GM19324 (cell line): ENCODE results near the gene DNAJB8.

ENCODE experiments used
- ATAC-seq: cut with Tn5 transposase; IDR thresholded peaks from one replicate; pipeline ENCODE4 v1.9.1; 2021; ENCODE audit warnings: mild to moderate bottlenecking, moderate library complexity; ENCODE audit not compliant: unreplicated experiment, low FRiP score

Gene DNAJB8

DNA sequence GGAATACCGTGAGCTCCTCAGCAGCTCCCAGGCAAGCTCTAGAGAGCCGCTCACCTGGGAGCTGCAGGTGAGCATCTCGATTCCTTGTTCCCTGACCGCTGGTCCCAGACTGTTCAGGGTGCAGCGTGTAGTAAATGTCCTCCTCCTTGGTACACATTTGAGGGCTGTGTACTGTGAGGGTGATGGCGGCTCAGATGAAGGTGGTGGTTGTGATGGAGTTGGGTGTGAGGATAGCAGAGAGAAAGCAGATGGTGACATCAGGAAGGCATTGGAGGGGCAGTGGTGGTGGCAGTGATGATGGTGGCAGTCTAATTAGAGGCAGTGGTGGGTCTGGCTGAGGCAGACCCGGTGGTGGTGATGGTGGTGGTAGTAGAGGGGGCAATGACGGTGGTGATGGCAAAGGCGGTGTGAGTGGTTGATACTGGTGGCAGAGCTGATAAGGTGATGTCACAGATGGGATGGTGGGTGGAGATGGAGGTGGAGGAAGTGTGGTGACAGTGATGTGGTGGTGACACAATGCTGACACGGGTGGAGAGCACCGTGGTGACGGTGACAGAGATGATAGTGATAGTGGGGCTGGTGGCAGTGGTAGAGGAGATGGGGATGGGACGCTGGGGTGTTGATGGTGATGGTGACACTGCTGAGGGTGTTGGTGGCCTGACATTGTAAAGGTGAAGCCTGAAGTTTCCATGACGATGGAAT, at the start of gene DNAJB8:
DNAJB8 (minus strand) TSS at position 51 of the 702 bp plus-strand sequence. CDS start 3,645 bp downstream, outside the sequence.
- no peak for ATAC-seq

DNA sequence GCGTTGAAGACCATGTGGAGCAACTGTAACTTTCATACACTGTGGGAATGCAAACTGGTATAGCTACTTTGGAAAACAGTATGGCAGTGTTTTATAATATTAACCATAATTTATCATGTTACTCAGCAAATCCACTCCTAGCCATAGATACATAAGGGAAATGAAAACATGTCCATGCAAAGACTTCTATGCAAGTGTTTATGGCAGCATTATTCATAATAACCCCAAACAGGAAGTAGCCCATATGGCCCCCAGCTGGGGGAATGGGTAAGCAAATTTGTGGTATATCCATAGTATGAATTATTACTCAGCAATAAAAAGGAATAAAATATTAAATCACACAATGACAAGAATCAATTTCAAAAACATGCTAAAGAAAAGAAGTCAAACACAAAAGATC, 49.3 kb upstream of the DNAJB8 start:
- no peak for ATAC-seq

DNA sequence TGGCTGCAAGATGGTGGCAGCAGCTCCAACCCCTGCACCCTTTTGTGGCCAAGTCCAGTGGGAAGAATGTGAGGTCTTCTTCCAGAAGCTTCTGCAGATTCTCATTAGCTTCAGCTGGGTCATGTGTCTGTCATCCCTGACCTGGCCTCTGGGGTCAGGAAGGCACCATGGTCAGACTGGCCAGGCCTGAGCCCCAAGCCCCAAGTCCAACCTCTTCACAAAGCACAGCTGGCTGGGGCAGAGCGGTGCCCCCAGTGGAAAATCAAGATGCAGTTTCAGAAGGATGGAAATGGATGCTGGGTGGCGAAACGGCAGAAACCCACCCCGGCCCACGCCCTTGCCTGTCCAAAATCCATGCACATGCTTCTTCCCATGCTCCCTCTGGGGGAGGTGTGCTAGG, 42.2 kb upstream of the DNAJB8 start:
- ATAC-seq, result no peak

DNA sequence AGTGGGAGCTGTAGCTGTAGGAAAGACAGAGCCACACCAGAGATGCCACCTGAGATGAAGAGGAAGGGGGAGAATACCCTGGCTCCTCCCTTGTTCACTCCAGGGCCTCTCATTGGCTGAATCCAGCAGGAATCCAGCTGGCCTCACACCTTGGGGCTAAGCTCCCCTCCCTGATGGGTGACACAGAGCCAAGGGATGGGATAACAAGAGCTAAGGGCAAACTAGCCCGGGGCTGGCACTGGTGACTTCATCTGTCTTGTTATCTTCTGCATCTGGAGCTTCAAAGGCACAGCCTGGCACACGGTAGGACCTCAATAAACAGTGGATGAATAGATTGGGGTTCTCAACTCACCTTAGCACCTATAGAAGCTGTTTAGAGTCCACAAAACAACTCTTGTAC, 40.1 kb upstream of the DNAJB8 start:
- ATAC-seq, result no peak

DNA sequence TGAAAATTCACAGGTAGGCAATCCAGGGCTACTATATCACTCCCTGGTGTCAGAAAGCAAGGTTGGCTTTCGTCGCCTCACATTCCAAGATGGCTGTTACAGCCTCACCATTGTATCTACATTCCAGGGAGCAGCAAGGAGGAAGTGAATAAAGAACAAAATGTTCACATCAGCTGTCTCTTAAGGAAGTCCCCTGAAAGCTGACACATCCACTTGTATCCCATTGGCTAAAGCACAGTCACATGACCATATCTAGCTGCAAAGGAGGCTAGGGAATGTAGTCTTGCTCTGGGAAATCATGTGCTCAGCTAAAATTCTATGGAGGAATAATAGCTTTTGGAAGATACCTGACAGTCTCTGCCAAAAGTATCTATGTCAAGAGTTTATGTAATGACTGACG, 39.1 kb upstream of the DNAJB8 start:
- ATAC-seq, result no peak

DNA sequence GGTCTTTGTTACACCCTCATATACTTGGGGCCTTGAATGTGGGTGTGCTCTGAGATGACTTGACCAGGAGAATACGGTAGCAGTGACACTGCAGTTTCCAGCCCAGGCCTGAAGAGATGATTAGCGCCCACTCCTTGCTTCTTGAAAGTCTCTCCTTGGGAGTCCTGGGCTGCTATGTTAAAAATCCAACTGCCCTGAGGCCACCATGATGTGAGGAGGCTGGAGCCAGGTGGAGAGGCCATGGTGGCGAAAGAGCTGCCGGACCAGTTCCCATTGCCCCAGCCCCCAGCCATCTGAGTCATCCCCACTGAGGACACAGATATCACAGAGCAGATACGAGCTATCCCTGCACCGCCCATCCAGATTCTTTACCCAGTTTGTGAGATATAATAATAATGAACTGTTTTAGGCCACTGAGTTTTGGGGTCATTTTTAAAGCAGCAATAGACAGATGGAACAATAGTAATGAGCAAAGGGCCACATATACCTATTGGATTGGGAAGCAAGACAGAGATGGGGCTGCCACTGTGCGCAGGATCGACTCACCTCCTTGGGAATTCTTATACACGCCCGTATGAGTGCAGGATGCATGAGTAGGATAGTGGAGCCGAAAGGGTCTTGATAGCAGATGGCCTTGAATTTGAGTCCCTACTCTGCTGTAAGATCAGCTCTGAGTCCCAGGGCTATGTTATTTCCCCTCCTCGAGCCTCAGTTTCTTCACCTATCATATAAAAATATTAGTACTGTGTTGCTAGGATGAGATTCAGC, 38.5 kb upstream of the DNAJB8 start:
- no peak for ATAC-seq

DNA sequence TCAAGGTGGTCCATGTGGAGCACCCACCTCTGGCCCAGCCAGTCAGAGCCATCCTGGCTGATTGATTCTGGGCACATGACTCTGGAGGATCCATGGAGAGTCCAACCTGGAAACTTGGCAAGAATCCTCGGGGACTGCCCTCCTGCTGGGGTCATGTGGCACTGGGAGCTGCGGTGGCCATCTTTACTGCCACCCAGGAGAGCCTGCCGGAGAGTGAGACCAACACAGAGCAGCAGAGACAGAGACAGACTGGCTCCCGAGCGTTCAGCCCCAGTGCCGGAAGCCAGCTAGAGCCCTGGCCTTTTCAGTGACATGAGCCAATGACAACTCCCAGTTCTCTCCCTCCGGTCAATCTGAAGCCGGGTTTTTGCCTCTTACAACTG, 37.8 kb upstream of the DNAJB8 start:
- ATAC-seq, result no peak

DNA sequence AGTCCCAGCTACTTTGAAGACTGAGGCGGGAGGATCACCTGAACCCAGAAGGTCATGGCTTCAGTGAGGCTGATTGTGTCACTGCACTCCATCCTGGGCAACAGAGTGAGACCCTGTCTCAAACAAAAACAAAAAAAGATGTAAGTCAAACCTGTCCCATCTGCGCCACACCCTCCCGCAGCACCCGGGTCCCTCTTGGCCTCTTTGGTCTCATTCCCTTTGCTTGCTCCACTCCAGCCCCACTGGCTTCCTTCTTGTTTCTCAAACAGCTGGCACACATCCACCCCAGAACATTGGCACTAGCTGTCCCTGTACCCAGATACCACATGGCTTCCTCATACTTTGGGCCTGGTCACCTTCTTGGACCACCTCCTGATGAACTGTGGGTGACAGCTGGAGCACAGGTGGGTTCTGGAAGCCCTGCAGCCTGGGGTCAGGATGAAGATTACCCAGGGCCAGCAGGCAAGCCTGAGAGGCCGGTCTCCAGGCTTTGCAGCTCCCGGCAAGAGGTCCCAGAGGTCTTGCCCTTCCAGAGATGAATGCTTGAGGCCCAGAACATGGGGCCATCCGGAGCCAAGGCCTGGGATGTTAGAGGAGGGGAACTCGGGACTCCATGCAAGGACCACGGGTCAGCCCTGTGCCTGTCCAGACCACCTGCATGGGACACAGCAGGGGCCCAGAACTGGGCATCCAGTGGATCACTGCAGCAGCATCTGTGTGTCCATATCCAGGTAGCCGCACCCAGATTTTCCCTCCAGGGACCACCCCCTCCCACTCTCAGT, 37.3 kb upstream of the DNAJB8 start:
- ATAC-seq, result no peak

DNA sequence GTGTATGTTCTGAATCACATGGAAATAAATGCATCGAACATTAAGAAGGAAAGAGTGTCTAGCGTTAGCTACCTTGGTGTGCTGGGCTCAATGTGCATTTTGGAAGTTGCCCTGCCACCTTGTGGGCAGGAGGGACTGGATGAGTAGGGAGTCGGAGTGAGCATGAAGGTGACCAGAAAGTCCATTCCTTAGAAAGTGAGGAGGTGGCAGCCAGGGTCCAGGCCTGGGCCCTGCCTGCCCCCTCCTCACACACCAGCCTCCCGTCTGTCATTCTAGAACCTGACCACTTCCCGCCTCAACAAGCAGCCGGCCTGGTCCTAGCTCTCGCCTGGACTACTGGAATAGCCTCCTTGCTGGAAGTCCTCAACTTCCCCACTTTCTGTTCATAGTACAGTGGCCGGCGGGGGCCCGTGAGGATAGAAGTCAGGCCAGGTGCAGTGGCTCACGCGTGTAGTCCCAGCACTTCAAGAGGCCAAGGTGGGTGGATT, 36.5 kb upstream of the DNAJB8 start:
- ATAC-seq, result no peak

DNA sequence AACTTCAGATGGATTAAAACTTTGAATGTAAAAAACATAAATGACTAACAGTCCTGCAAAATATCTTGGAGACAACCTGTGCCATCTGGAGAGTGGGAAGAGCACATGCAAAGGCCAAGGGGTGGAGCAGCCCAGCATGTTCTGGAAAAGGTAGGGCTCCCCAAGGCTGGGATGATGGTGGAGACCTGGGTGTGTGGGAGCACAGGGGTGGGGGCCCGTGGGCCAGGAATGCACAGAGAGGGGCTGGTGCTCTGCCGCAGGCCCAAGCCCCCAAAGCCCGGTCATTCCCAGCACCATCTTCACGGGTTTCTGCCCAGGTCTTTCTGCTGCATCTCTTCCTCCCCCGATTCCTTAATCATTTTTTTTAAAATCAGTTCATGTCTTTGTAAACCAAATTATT, 36.0 kb upstream of the DNAJB8 start:
- ATAC-seq, result no peak

DNA sequence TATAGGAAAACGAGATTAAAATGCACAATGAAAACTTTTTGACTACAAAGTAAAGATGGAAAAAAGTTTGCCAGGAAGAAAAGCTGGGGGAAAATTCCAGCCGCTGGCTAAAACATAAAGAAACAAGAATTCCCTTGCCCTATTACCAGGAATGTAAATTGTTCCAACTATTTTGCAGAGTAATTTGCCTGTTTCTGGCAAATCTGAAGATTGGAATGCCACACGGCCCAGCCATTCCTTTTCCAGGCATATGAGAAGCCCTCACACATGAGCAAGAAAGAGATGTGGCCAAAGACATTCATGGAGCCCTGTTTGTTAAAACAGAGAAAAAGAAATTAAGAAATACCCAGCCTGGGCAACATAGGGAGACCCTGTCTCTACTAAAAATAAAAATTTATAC, 34.7 kb upstream of the DNAJB8 start:
- ATAC-seq, result no peak

DNA sequence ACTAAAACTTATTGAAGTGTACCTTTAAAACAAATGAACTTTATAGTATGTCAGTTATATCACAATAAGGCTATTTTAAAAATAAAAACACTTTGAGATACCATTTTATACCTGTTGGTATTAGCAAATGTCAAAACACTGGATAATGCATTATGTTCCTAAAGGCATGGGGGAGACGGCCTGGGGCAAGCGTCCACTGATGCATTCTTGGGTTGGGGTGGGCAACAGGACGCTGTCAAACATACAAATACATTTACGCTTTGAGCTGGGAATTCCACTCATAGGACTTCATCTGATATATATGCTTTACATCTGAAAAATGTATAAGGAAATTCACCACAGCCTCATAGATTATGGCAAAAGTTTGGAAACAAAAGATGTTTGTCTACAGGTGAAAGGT, 33.9 kb upstream of the DNAJB8 start:
- ATAC-seq, result no peak

DNA sequence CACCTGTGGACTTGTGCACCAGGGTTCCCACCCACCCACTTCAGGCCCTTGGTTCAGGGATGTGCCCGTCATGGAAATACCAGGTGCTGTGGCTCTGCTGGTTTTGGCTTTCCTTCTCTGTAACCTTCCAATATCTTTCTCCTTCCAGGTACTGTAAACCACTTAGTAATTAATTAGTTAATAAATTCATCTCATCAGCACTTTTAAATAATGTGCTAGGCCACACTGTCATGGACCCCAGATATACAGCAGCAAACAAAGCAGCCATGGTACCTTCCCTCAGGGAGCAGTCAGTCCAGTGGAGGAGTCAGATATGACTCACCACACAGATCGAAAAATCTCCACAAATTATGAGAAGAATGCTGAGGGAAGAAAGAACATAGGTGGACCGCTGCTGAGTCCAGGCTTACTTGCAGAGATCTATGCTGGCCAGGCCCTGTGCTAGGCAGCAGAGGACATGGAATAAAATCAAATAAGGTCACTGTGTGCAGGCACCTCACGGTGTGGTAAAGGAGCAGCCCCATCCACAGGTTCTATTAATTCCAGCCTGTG, 33.1 kb upstream of the DNAJB8 start:
- no peak for ATAC-seq

DNA sequence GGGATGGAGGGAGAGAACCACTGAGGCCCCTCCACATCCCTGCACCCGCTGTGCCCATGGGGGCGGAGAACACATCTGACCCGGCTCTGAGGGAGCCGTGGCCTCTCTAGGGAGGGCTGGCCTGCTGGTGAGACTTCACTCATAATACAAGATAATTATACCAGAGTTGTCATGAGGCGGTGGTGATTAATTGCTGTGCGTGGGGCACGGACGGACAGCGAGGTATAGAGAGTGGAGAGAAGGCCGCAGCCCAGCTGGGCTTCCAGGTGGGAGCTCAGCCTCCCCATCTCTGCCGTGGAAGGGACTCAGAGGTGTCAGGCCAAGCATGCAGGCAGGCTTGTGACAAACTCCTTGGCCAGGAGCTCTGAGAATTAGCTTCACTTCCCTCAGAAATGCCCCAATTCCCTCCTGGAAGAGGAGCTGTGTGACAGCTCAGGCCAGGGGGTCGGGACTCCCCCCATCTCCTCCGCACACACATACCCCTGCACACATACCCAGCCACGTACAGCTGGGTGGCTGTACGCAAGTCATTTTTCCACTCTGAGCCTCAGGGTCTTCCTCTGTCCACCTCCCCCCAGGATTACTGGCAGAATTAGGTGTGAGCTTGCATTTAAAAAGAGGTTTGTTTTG, 32.3 kb upstream of the DNAJB8 start:
- ATAC-seq, result no peak

DNA sequence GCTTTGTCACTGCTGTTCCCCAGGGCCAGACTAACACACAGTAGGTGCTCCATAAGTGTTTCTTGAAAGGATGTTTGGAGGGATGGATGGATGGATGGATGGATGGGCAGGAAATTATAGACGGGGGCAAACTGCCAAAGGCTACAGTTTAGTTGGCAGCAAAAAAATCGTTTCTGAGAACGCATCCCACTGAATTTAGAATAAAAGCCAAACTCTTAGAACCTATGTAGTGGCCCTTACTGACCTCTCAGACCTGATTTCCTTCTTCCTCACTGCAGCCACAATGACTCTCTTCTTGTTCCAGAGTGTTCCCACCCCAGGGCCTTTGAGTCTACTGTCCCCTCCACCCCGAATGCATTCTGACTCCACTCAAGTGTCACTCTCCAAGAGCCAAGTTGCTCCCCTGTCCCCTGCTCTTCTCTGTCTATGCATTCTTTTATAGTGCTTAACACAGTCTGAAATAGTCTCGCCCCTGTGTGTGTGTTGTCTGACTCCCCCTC, 31.5 kb upstream of the DNAJB8 start:
- no peak for ATAC-seq

DNA sequence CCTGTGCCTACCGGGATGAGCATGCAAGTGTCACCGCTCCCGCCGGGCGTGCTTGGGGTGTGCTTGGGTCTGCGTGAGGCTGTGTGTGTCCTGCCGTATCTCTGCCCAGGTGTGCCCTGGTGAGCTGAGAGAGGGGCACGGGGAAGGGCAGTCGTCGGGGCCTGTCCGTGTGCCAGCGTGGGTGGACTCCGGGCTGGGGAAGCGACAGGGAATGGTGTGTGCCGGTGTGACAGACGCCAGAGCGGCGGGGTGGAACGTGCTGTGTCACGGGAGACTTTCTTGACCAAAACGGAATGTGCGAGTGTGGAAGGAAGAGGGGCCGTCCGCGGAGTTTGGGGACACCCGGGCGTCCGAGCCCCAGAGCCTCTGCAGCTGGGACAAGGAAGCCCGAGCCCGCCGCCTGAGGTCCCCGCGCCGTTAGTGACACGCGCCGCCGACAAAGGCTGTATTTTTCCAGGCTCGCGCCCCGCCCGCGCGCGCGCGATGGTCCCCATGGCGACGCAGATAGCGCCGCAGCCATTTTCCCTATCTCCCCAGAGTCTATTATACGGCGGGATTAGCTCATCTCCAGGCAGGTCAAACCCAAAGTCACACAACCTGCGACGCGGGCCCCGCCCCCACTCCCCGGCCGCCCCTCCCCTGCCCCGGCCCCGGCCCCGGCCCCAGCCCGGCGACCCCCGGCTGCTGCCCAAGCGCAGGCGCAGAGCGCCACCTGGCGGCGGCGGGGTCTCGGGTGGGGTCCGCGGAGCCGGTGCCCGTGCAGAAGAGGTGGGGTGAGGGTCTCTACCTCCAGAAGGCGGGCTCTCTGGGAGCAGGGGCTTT, 30.8 kb upstream of the DNAJB8 start:
- ATAC-seq, result no peak

DNA sequence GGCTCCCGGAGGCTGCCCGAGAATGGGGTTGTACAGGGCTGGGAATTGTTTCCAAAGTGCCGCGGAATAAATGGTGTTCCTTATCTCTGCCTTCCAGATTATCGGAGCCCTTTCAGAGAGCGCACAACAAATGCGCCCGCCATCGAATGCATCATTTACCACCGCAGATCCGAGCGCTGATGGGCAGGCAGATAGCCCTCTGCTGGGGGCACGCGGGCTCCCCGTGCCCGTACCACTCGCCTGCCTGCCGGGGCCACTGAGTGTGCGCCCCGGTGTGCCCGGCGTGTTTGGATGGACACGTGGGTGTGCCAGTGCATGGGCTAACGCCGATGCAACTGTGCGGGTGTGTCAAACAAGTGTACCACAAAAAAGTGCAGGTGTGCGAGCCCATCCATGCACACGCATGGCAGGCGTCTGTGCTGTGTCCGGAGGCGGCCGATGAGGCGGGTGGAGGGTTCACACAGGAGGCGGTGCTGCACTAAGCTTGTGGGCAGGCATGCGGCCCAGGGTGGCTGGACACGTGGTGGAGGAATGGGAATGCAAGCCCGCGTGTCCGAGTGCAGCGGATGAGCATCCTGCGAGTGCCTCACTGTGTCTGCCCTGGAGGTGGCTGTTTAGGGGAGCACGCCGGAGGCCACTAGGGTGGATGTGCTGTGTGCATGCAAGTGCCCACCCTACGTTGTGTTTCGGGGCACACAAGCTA, 30.1 kb upstream of the DNAJB8 start:
- no peak for ATAC-seq

DNA sequence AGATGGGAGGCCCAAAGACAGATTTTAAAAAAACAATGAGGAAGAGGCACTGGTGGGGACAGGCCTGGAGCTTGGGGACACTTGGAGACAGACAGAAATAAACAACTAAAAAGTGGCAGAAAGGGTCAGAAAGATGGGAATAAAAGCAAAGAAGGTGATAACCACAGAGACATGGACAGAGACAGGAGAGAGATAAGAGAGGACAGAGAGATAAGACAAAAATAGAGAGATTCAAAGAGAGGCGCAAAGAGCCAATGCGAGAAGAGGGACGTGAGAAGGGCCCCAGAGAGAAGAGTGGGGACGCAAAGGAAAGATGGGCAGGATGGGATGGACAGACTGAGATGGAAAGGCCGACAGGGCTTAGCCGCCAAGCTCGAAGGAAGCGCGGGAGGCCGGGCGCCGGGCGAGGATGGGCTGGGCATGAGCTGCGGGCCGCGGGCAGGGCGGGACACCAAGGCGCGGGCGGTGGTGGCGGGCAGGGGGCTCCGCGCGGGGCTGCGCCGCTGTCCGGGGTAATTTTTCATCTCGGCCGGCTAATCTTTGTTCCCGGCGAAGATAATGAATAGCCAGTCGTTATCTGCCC, 29.4 kb upstream of the DNAJB8 start:
- no peak for ATAC-seq
